MG63 (cell line): ENCODE results near the gene ABHD17B. TPM values are rescaled to one million over a fixed set of nuclear protein-coding genes. Genes with fewer than 3 reads are reported as not detected.

Source experiments
- DNase-seq: peaks from one replicate; pipeline ENCODE4 v3.0.0-alpha.2; 2020
- H3K27me3 ChIP-seq: fragments of 250-450 bp; sonication (Bioruptor Pico); 2 replicates; pipeline ENCODE4 v1.5.1; 2020; ENCODE audit warnings: mild to moderate bottlenecking, moderate library complexity
- H3K36me3 ChIP-seq: fragments of 250-450 bp; sonication (Bioruptor Pico); 2 replicates; pipeline ENCODE4 v1.5.1; 2020; ENCODE audit warnings: mild to moderate bottlenecking, moderate library complexity
- H3K4me3 ChIP-seq: fragments of 250-450 bp; sonication (Bioruptor Pico); 2 replicates; pipeline ENCODE4 v1.5.1; 2020; ENCODE audit warnings: mild to moderate bottlenecking, moderate library complexity
- H3K9me3 ChIP-seq: fragments of 250-450 bp; sonication (Bioruptor Pico); 2 replicates; pipeline ENCODE4 v1.5.1; 2020; ENCODE audit warnings: mild to moderate bottlenecking, moderate library complexity
- total RNA-seq: library from RNA; depleted of rRNA; stranded (reverse); fragments of >200 nt; shearing (Covaris generic); gene quantifications from 2 replicates; pipeline ENCODE4 v1.2.3, GENCODE V29; 2014; ENCODE audit warnings: low replicate concordance

Gene ABHD17B
- total RNA-seq, 1 experiment from 2014 or later, result 10.8 TPM

- Histone ChIP-seq H3K36me3 (no peaks in the 10 kb centered on the region; the same call in 1 of the 2 replicates), H3K27me3 (no peaks in the 10 kb centered on the region), H3K9me3 (peaks cover 9% of the 10 kb centered on the region), H3K4me3 (no peak overlapping the region)
- DNase-seq, result no peak
These were observed 52.7 kb downstream of the ABHD17B start for GRCh38 chr9:71858102-71858798.

DNA sequence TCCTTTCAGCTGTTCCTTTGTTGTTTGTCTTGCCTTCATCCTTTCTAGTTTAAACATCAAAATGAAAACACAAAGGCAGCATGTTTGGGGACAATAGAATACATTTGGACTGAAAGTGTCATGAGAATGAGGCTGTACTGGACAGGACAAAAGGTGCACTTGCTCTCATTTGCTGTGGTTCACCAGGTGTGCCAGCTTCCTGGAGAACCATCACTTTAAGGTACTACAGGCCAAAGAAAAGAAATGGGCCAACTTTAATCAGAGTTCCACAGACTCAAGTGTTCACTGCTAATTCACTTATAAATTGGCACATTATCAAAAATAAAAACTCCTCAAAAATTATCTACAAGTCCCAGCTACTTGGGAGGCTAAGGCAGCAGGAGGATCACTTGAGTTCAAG lies 53.8 kb downstream of the ABHD17B start:
- H3K27me3 ChIP-seq, result no peaks in the 10 kb centered on the region
- peaks cover 9% of the 10 kb centered on the region for H3K9me3 ChIP-seq
- H3K4me3 ChIP-seq, result no peak overlapping the region
- no peak for DNase-seq
- H3K36me3 ChIP-seq, result no peaks in the 10 kb centered on the region; the same call in 1 of the 2 replicates

- Histone ChIP-seq H3K4me3 (no peak overlapping the region), H3K36me3 (no peaks in the 10 kb centered on the region), H3K27me3 (no peaks in the 10 kb centered on the region), H3K9me3 (peaks cover 4% of the 10 kb centered on the region; the same call in 1 of the 2 replicates)
- DNase-seq, result no peak
These were observed 56.2 kb downstream of the ABHD17B start for GRCh38 chr9:71854811-71855210.

- Histone ChIP-seq H3K27me3 (no peaks in the 10 kb centered on the region), H3K4me3 (no peak overlapping the region), H3K9me3 (no peaks in the 10 kb centered on the region), H3K36me3 (no peaks in the 10 kb centered on the region)
- DNase-seq, result no peak
These were observed 57.9 kb downstream of the ABHD17B start for GRCh38 chr9:71853084-71853483.

- H3K27me3 ChIP-seq, result no peaks in the 10 kb centered on the region
- DNase-seq, result no peak
- no peak overlapping the region for H3K4me3 ChIP-seq
- H3K9me3 ChIP-seq, result no peaks in the 10 kb centered on the region
- no peaks in the 10 kb centered on the region for H3K36me3 ChIP-seq
These were observed 60.0 kb downstream of the ABHD17B start for GRCh38 chr9:71850996-71851395.

GRCh38 chr9:71847892-71848291 lies 63.1 kb downstream of the ABHD17B start:
- H3K36me3 ChIP-seq, result no peaks in the 10 kb centered on the region
- no peak overlapping the region for H3K4me3 ChIP-seq
- no peaks in the 10 kb centered on the region for H3K27me3 ChIP-seq
- H3K9me3 ChIP-seq, result no peaks in the 10 kb centered on the region
- no peak for DNase-seq

- Histone ChIP-seq H3K36me3 (no peaks in the 10 kb centered on the region), H3K27me3 (no peaks in the 10 kb centered on the region), H3K4me3 (no peak overlapping the region), H3K9me3 (no peaks in the 10 kb centered on the region)
- DNase-seq, result no peak
These were observed 66.2 kb downstream of the ABHD17B start for GRCh38 chr9:71844808-71845207.

GRCh38 chr9:71839668-71840067 lies 71.3 kb downstream of the ABHD17B start:
- no peaks in the 10 kb centered on the region for H3K36me3 ChIP-seq
- H3K27me3 ChIP-seq, result no peaks in the 10 kb centered on the region
- no peaks in the 10 kb centered on the region for H3K9me3 ChIP-seq
- H3K4me3 ChIP-seq, result no peak overlapping the region
- DNase-seq, result no peak

- Histone ChIP-seq H3K27me3 (no peaks in the 10 kb centered on the region), H3K9me3 (no peaks in the 10 kb centered on the region), H3K36me3 (no peaks in the 10 kb centered on the region), H3K4me3 (no peak overlapping the region)
- DNase-seq, result no peak
These were observed 75.4 kb downstream of the ABHD17B start for GRCh38 chr9:71835596-71835995.

- Histone ChIP-seq H3K4me3 (no peak overlapping the region), H3K27me3 (no peaks in the 10 kb centered on the region), H3K36me3 (no peaks in the 10 kb centered on the region), H3K9me3 (no peaks in the 10 kb centered on the region)
- DNase-seq, result no peak
These were observed 80.1 kb downstream of the ABHD17B start for GRCh38 chr9:71830929-71831328.

DNA sequence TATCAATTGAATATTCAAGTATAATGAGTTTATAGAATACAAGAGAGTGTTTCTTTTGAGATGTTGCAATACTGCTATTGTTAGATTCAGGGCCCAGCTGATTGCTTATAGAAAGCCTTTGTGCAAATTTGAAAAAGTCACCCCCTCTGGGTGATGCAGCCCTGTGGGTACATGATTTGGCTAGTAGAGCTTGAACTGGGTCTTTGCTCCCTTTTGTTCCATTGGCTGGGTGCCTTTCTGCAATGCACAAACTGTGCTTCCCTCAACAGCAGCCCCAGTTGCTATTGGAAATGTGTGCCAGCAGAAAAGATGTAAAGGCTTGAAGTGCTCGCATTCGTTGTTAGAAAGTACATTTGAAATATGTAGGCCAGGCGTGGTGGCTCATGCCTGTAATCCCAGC lies 80.8 kb downstream of the ABHD17B start:
- H3K4me3 ChIP-seq, result no peak overlapping the region
- DNase-seq, result no peak
- no peaks in the 10 kb centered on the region for H3K27me3 ChIP-seq
- H3K9me3 ChIP-seq, result no peaks in the 10 kb centered on the region
- H3K36me3 ChIP-seq, result no peaks in the 10 kb centered on the region

GRCh38 chr9:71826279-71826678 lies 84.7 kb downstream of the ABHD17B start:
- no peak for DNase-seq
- Histone ChIP-seq H3K9me3 (no peaks in the 10 kb centered on the region), H3K36me3 (no peaks in the 10 kb centered on the region), H3K4me3 (no peak overlapping the region), H3K27me3 (no peaks in the 10 kb centered on the region)

DNA sequence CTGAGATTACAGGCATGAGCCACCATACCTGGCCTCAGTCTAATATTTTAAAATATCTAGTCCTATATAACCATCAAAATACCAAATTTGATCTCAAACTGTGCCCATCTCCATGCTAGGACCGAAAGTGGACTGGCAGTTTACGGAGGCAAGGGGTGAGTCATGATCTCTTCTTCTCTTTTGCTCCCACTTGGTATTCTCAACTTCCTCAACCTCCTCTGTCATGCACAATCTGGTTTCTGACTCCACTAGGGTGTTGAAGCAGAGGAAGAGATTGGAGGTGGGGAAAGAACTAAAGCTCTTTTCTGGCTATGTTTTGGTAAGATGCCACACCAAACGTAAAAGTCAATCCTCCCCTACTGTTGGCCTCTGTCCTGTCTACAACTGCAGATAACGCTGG lies 86.7 kb downstream of the ABHD17B start:
- no peak for DNase-seq
- no peaks in the 10 kb centered on the region for H3K36me3 ChIP-seq
- no peaks in the 10 kb centered on the region for H3K27me3 ChIP-seq
- no peaks in the 10 kb centered on the region for H3K9me3 ChIP-seq
- no peak overlapping the region for H3K4me3 ChIP-seq

GRCh38 chr9:71822935-71823334 lies 88.1 kb downstream of the ABHD17B start:
- H3K4me3 ChIP-seq, result no peak overlapping the region
- no peak for DNase-seq
- H3K36me3 ChIP-seq, result no peaks in the 10 kb centered on the region
- H3K27me3 ChIP-seq, result no peaks in the 10 kb centered on the region
- no peaks in the 10 kb centered on the region for H3K9me3 ChIP-seq

DNA sequence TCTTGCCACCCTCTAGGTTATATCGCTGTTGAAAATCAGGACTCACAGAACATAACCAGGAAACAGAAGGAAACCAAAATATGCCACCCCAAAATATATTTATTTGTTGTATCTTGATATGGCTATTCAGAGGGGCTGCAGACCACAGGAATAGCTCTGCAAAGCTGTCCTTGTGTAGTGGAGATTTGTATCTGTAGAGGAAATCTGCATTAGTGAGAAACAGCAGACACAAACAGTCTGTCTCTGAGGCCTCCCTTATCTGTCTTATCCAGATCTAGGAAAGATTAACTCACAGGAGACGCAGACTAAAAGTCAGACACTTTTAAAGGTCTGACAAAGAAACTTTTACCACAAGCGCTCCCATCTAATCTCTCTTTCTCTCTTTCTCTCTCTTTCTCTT lies 88.5 kb downstream of the ABHD17B start:
- Histone ChIP-seq H3K9me3 (no peaks in the 10 kb centered on the region), H3K4me3 (no peak overlapping the region), H3K27me3 (no peaks in the 10 kb centered on the region), H3K36me3 (no peaks in the 10 kb centered on the region)
- no peak for DNase-seq

DNA sequence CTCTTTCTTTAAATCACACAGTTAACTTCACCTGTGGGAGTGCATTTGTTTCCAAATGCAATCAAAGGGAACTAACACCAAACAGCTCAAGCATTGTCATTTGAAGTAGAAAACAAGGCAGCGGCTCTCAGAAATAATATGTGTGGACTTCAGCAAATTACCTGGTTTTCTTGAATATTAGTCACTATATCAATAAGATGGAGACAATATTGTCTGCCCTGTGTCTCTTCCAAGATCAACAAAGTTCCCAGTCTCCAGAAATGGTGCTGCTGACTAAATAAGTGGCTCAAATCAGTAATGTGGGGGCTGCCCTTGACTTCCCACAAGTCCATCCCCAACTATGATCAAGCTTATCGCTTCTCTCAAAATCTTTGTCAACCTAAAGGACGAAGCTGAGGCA lies 89.6 kb downstream of the ABHD17B start:
- H3K4me3 ChIP-seq, result no peak overlapping the region
- DNase-seq, result no peak
- H3K36me3 ChIP-seq, result no peaks in the 10 kb centered on the region
- no peaks in the 10 kb centered on the region for H3K27me3 ChIP-seq
- no peaks in the 10 kb centered on the region for H3K9me3 ChIP-seq

GRCh38 chr9:71820403-71820921 lies 90.5 kb downstream of the ABHD17B start:
- no peak overlapping the region for H3K4me3 ChIP-seq
- no peak for DNase-seq

GRCh38 chr9:71819115-71819739 lies 91.8 kb downstream of the ABHD17B start:
- H3K36me3 ChIP-seq, result no peaks in the 10 kb centered on the region
- H3K4me3 ChIP-seq, result no peak overlapping the region
- DNase-seq, result no peak
- no peaks in the 10 kb centered on the region for H3K9me3 ChIP-seq
- no peaks in the 10 kb centered on the region for H3K27me3 ChIP-seq

More at GRCh38 chr9:71820403-71820921, 90.5 kb downstream of the ABHD17B start:
- Histone ChIP-seq H3K9me3 (no peaks in the 10 kb centered on the region), H3K27me3 (no peaks in the 10 kb centered on the region), H3K36me3 (no peaks in the 10 kb centered on the region)
